Upper lobe of left lung (tissue), 6 donors: ENCODE data around the gene PEX14. TPM values are rescaled to one million over a fixed set of nuclear protein-coding genes. Genes with fewer than 3 reads are reported as not detected.

Source experiments
- ATAC-seq, 2 donors: fragments of 200-7000 bp; cut with Tn5 transposase; one replicate each; pipeline ENCODE4 v1.9.1; 2022; ENCODE audit warnings: mild to moderate bottlenecking in 2 of 2, moderate library complexity in 2 of 2; ENCODE audit not compliant: low FRiP score in 2 of 2
- DNase-seq, 2 donors: peaks; one replicate each; pipeline ENCODE4 v3.0.0-alpha.2; 2019 to 2020
- H3K27ac ChIP-seq, 4 donors: fragments of 200-600 bp; sonication (generic); one replicate each; pipeline ENCODE4 v1.5.1; 2016 to 2019
- H3K27me3 ChIP-seq, 4 donors: fragments of 200-600 bp; sonication (generic); one replicate each; pipeline ENCODE4 v1.5.1; 2017 to 2019
- H3K36me3 ChIP-seq, 4 donors: fragments of 200-600 bp; sonication (generic); one replicate each; pipeline ENCODE4 v1.5.1; 2016 to 2019
- H3K4me1 ChIP-seq, 4 donors: fragments of 200-600 bp; sonication (generic); one replicate each; pipeline ENCODE4 v1.5.1; 2018 to 2019
- H3K4me3 ChIP-seq, 4 donors: fragments of 200-600 bp; sonication (generic); one replicate each; pipeline ENCODE4 v1.5.1; 2017 to 2019; ENCODE audit warnings: mild to moderate bottlenecking in 2 of 4, moderate library complexity in 1 of 4
- H3K9me3 ChIP-seq, 4 donors: fragments of 200-600 bp; sonication (generic); one replicate each; pipeline ENCODE4 v1.5.1; 2018 to 2019
- CTCF ChIP-seq, 6 experiments: fragments of 450-650 bp in 4 of 6; fragments of 200-600 bp in 2 of 6; sonication (generic) in 2 of 6; IDR thresholded peaks; one replicate each; pipeline ENCODE4 v1.5.1; 2016 to 2019; ENCODE audit warnings: antibody characterized with exemption in 6 of 6
- EP300 ChIP-seq, 4 donors: sonication (generic); formaldehyde crosslinking; IDR thresholded peaks; one replicate each; pipeline ENCODE4 v1.5.1; 2017; ENCODE audit warnings: antibody characterized with exemption in 4 of 4, control low read depth in 2 of 4
- POLR2A ChIP-seq, 4 donors: fragments of 450-650 bp; IDR thresholded peaks; one replicate each; pipeline ENCODE4 v1.5.1; 2016 to 2017; ENCODE audit warnings: antibody characterized with exemption in 4 of 4, mild to moderate bottlenecking in 2 of 4
- POLR2AphosphoS5 ChIP-seq, 2 donors: sonication (generic); formaldehyde crosslinking; IDR thresholded peaks; one replicate each; pipeline ENCODE4 v1.5.1; 2017; ENCODE audit warnings: antibody characterized with exemption in 2 of 2
- WGBS, 2 donors: methylation state at CpG; one replicate each; pipeline ENCODE4 v1.1.5; 2017 to 2018; 5-methylcytosine and 5-hydroxymethylcytosine counted together
- total RNA-seq, 6 donors: library from RNA; depleted of rRNA in 4 of 6; stranded (reverse); fragments of >200 nt in 4 of 6; gene quantifications; one replicate each; pipeline versions ENCODE4 v1.1.0 to v1.2.1, GENCODE V29; 2016 to 2021
- donor health status: DM: no; HTN: no; CAD: no; lungs with moderate emphysema.
- donor health status: DM: no; HTN: yes; CAD: no; lungs with severe emphysema.

PEX14 gene
- total RNA-seq, 6 donors from 2014 or later, result 21.2 to 43.0 (median 29.9) TPM

GRCh38 chr1:10434590-10434989 lies 40.2 kb upstream of the PEX14 start:
- Histone ChIP-seq H3K4me3 (no peak overlapping the region), H3K4me1 (peaks cover 17 to 43% (median 20%) of the 10 kb centered on the region in 4 donors), H3K27me3 (no peaks in the 10 kb centered on the region), H3K27ac (no peak overlapping the region), H3K36me3 (no peaks in the 10 kb centered on the region), H3K9me3 (no peaks in the 10 kb centered on the region)
- 95 to 97% methylated on average over 5 of the region's 5 CpGs for WGBS, 2 donors
- ATAC-seq (no peak), DNase-seq (no peak)
- TF ChIP-seq POLR2A (IDR thresholded peaks at IDR 0.05) (no peak), EP300 (IDR thresholded peaks at IDR 0.05) (no peak), POLR2AphosphoS5 (IDR thresholded peaks at IDR 0.05) (no peak), CTCF (IDR thresholded peaks at IDR 0.05) (no peak)

- DNase-seq, result no peak
- no peak for ATAC-seq
- no peak overlapping the region for H3K4me3 ChIP-seq
- H3K4me1 ChIP-seq, result peaks cover 0 to 22% (median 6%) of the 10 kb centered on the region in 4 donors
- peaks cover 0 to 7% (median 1%) of the 10 kb centered on the region in 4 donors for H3K36me3 ChIP-seq
- no peak overlapping the region for H3K27ac ChIP-seq
- TF ChIP-seq POLR2A (IDR thresholded peaks at IDR 0.05) (no peak), EP300 (IDR thresholded peaks at IDR 0.05) (no peak), POLR2AphosphoS5 (IDR thresholded peaks at IDR 0.05) (no peak), CTCF (IDR thresholded peaks at IDR 0.05) (no peak)
- no peaks in the 10 kb centered on the region for H3K27me3 ChIP-seq
- WGBS, 2 donors, result 92 to 94% methylated on average over 1 of the region's 1 CpG
- no peaks in the 10 kb centered on the region for H3K9me3 ChIP-seq
Measured at GRCh38 chr1:10437052-10437451, 37.7 kb upstream of the PEX14 start.

GRCh38 chr1:10438677-10439163 lies 36.0 kb upstream of the PEX14 start:
- TF ChIP-seq EP300 (IDR thresholded peaks at IDR 0.05), result peak in 1 of 4 donors; percentile 9
- no peak for TF ChIP-seq CTCF (IDR thresholded peaks at IDR 0.05)
- TF ChIP-seq POLR2AphosphoS5 (IDR thresholded peaks at IDR 0.05), result peak in 1 of 2 donors; percentile 30
- TF ChIP-seq POLR2A (IDR thresholded peaks at IDR 0.05), result no peak
- Histone ChIP-seq H3K36me3 (peaks cover 0 to 7% (median 1%) of the 10 kb centered on the region in 4 donors), H3K9me3 (no peaks in the 10 kb centered on the region), H3K4me1 (peaks cover 0 to 12% (median 3%) of the 10 kb centered on the region in 4 donors), H3K27me3 (no peaks in the 10 kb centered on the region), H3K27ac (peak overlapping the region in 1 of 4 donors; percentile 22), H3K4me3 (no peak overlapping the region)
- DNase-seq, result no peak
- peak in 1 of 2 donors; percentile 46 for ATAC-seq
- WGBS, 2 donors, result 47 to 54% methylated on average over 7 of the region's 7 CpGs

GRCh38 chr1:10440305-10440704 lies 34.4 kb upstream of the PEX14 start:
- no peak for DNase-seq
- Histone ChIP-seq H3K9me3 (no peaks in the 10 kb centered on the region), H3K27me3 (no peaks in the 10 kb centered on the region), H3K36me3 (peaks cover 0 to 14% (median 1%) of the 10 kb centered on the region in 4 donors), H3K4me1 (peaks cover 0 to 12% (median 3%) of the 10 kb centered on the region in 4 donors), H3K27ac (no peak overlapping the region), H3K4me3 (no peak overlapping the region)
- TF ChIP-seq POLR2AphosphoS5 (IDR thresholded peaks at IDR 0.05), result no peak
- no peak for TF ChIP-seq EP300 (IDR thresholded peaks at IDR 0.05)
- no peak for TF ChIP-seq POLR2A (IDR thresholded peaks at IDR 0.05)
- TF ChIP-seq CTCF (IDR thresholded peaks at IDR 0.05), result no peak
- ATAC-seq, result no peak
- WGBS, 2 donors, result 97% methylated on average over 2 of the region's 2 CpGs

GRCh38 chr1:10440794-10441193 lies 34.0 kb upstream of the PEX14 start:
- TF ChIP-seq POLR2AphosphoS5 (IDR thresholded peaks at IDR 0.05) (no peak), EP300 (IDR thresholded peaks at IDR 0.05) (no peak), CTCF (IDR thresholded peaks at IDR 0.05) (no peak), POLR2A (IDR thresholded peaks at IDR 0.05) (no peak)
- H3K27ac ChIP-seq, result no peak overlapping the region
- no peaks in the 10 kb centered on the region for H3K27me3 ChIP-seq
- no peaks in the 10 kb centered on the region for H3K9me3 ChIP-seq
- peaks cover 0 to 14% (median 1%) of the 10 kb centered on the region in 4 donors for H3K36me3 ChIP-seq
- H3K4me3 ChIP-seq, result no peak overlapping the region
- ATAC-seq (no peak), DNase-seq (no peak)
- peaks cover 0 to 12% (median 3%) of the 10 kb centered on the region in 4 donors for H3K4me1 ChIP-seq
- WGBS, 2 donors, result 95 to 99% methylated on average over 5 of the region's 5 CpGs
